Adipocyte (in vitro differentiated cells): Measurements from ENCODE around the gene NEDD4L.

ENCODE experiments used
- DNase-seq: peaks from one replicate; pipeline ENCODE4 v3.0.0-alpha.2; 2015; ENCODE audit warnings: low read depth
- H3K27me3 ChIP-seq: replicated peaks from 2 replicates; pipeline ENCODE4 v1.7.0; 2013; ENCODE audit warnings: mild to moderate bottlenecking, low read length, moderate library complexity; ENCODE audit not compliant: control insufficient read depth, insufficient read depth
- H3K36me3 ChIP-seq: 2 replicates; pipeline ENCODE4 v1.7.0; 2013; ENCODE audit warnings: low read length, mild to moderate bottlenecking, moderate library complexity; ENCODE audit not compliant: control insufficient read depth, insufficient read depth, severe bottlenecking
- H3K4me1 ChIP-seq: 2 replicates; pipeline ENCODE4 v1.7.0; 2013; ENCODE audit warnings: mild to moderate bottlenecking, low read length, moderate library complexity; ENCODE audit not compliant: control insufficient read depth, insufficient read depth
- H3K4me3 ChIP-seq: 2 replicates; pipeline ENCODE4 v1.7.0; 2013; ENCODE audit warnings: mild to moderate bottlenecking, low read length, moderate library complexity
- H3K9ac ChIP-seq: 2 replicates; pipeline ENCODE4 v1.7.0; 2013; ENCODE audit warnings: mild to moderate bottlenecking, low read length, moderate library complexity
- H3K9me3 ChIP-seq: 2 replicates; pipeline ENCODE4 v1.7.0; 2013; ENCODE audit warnings: mild to moderate bottlenecking, low read length, moderate library complexity; ENCODE audit not compliant: control insufficient read depth

The NEDD4L gene

DNA sequence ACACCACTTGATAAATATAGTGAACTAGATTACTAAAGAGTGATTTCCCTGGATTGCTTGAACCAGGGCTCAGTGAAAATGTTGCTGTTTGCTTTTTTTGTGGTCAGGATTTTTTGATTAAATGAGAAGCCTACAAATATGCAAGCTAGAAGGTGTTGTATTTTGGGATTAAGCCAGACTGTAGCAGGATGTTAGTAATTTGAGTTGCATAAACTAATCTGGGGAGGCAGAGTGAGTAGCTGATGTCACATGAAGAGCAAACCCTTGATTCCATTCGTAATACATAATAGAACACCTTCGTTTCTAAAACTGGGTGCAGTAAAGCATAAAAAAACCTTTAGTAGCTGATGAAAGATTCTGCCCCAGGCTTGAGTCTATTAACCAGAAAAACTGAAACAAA lies 32.0 kb downstream of the NEDD4L start:
- Histone ChIP-seq H3K4me3 (no peak overlapping the region), H3K27me3 (no peaks in the 10 kb centered on the region), H3K9ac (no peak overlapping the region), H3K36me3 (no peaks in the 10 kb centered on the region), H3K9me3 (no peaks in the 10 kb centered on the region), H3K4me1 (no peaks in the 10 kb centered on the region)
- DNase-seq, result peak; percentile 19

DNA sequence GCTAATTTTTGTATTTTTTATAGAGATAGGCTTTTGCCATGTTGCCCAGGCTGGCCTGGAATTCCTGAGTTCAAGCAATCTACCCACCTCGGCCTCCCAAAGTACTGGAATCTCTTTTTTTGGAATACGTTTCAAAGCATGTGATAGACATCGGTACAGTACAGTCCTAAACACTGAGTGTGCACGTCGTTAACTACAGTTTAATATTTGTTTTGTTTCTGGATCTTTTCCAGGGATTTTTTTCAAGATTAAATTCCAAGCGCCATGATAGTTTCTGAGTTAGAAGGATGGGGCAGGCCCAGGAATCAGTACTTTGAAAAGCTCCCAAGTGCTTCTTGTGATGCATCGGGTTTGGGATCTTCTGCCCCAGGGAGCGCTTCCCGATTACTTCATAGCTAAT lies 33.3 kb downstream of the NEDD4L start:
- Histone ChIP-seq H3K4me1 (no peaks in the 10 kb centered on the region), H3K9ac (no peak overlapping the region), H3K4me3 (no peak overlapping the region), H3K9me3 (no peaks in the 10 kb centered on the region), H3K27me3 (no peaks in the 10 kb centered on the region), H3K36me3 (no peaks in the 10 kb centered on the region)
- no peak for DNase-seq

DNA sequence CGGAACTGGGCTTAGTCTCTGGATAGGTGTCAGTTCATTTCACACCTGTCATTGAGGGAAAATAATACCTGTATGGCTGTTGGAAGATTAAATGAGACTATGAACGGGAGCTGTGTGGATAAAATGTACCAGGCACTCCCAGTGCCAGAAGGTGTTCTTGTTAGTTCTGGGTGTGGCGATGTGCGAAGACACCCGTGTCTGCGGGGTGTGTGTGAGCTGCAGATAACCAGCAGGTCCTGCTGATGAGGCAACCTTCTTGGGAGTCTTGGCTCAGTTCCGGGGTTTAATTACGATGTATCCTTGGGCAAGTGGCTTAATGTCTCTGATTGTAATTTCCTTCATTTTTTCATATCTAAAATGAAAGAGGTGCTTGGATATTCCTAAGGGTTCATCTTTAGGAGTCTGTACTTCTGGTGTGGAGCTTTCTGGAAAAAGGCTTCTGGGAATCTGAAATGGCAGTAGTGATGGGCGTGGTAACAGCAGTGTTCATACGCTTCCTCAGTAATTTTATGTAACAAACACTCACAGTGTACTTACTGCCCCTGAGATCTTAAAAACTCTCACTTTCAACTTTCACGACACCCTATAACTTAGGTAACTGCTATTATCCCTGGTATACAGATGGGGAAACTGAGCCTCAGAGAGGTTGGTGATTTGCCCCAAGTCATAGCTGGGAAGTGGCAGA lies 35.0 kb downstream of the NEDD4L start:
- no peak overlapping the region for H3K9ac ChIP-seq
- H3K36me3 ChIP-seq, result no peaks in the 10 kb centered on the region
- no peaks in the 10 kb centered on the region for H3K9me3 ChIP-seq
- DNase-seq, result no peak
- H3K27me3 ChIP-seq, result no peaks in the 10 kb centered on the region
- H3K4me1 ChIP-seq, result no peaks in the 10 kb centered on the region
- no peak overlapping the region for H3K4me3 ChIP-seq

DNA sequence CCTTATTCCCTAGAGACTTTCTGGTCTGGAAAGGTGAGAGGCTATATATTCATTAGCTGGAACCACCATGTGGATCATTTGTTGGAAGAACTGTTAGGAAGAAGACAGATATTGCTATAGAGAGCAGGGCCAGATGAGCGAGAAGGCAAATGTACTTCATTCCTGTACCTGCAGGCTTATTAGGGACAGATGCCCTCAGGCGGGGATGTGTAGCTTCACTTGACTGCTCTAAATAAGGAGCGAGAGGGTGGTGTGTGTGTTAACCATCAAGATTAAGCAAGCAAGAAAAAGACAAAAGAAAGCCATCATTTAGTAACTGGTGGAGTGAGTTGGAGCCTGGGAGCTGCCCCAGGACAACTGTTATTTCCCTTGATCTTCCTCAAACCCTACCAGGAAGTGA lies 36.4 kb downstream of the NEDD4L start:
- H3K9me3 ChIP-seq, result no peaks in the 10 kb centered on the region
- no peaks in the 10 kb centered on the region for H3K27me3 ChIP-seq
- DNase-seq, result no peak
- H3K4me1 ChIP-seq, result no peaks in the 10 kb centered on the region
- no peak overlapping the region for H3K9ac ChIP-seq
- H3K4me3 ChIP-seq, result no peak overlapping the region
- no peaks in the 10 kb centered on the region for H3K36me3 ChIP-seq

DNA sequence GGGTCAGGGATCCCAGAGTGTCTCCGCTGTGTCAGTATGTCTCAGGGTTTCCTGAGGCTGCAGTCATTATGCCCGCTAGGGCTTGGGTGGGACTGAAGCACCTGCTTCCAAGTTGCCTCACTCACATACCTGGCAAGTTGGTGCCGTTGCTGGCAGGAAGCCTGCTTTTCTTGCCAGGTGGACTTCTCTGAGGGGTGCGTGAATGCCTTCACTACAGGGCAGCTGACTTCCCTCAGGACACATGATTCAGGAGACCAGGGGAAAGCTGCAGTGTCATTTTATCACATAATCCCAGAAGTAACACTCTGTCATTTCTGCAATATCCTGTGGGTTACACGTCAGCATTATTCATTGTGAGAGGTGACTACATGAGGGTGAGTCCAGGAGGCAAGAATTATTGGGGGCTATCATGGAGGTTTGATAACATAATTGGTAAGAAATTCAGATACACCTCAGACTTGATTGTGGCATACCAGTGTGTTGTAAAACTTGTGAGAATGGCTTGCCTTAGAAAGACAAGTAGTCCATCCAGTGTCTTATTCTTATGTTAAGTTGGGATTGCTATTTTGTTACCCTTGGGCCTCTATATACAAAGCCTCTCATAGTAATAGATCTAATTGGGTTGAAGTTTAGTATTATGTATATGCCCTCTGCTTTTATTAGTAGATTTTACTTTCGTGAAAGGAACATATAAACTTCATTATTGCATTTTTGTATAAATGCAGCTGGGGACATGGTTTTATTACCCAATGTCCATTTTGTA lies 44.1 kb downstream of the NEDD4L start:
- DNase-seq, result no peak
- Histone ChIP-seq H3K9me3 (no peaks in the 10 kb centered on the region), H3K36me3 (no peaks in the 10 kb centered on the region), H3K4me3 (no peak overlapping the region), H3K4me1 (no peaks in the 10 kb centered on the region), H3K9ac (no peak overlapping the region), H3K27me3 (no peaks in the 10 kb centered on the region)

DNA sequence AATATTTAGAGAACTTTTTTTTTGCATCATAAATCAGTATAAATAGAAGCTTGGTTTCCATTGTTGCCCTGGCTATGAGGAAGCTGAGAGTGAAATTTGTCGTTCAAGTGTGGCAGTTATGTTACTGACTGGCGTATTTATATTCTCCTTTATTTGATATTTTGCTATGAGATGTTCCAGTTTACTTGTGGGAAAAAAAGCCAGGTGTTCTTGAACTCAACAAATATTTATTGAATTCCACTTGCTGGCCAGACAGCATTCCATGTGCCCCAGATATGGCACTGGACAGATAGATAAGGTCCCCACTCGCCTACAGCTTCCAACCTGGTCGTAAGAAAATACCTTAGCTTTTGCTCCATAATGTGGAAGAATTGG lies 44.7 kb downstream of the NEDD4L start:
- no peaks in the 10 kb centered on the region for H3K36me3 ChIP-seq
- no peaks in the 10 kb centered on the region for H3K27me3 ChIP-seq
- no peak for DNase-seq
- H3K4me1 ChIP-seq, result no peaks in the 10 kb centered on the region
- no peaks in the 10 kb centered on the region for H3K9me3 ChIP-seq
- H3K9ac ChIP-seq, result no peak overlapping the region
- no peak overlapping the region for H3K4me3 ChIP-seq

DNA sequence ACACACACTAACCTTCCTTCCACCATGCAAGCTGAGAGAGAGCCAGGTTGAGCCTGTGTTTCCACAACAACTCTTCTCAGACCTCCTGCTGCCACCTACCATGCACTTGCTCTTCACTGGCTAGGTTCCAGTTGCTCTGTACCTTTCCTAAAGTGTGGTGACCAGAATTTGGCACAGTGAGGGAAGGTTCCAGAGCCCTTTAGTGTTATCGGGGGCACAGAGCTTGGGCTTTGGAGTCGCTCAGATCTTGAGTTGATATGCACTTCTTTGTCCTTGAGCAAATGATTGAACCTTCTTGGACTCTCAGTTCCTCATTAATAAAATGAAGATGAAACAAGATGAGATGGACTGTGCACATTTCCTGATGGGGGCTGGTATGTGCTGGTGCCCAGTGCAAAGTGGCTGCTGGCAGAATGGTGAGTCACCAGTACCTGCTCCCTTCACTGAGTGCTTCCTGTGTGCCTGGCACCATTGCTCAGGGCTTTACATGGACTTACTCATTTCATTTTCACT lies 47.1 kb downstream of the NEDD4L start:
- no peak overlapping the region for H3K9ac ChIP-seq
- H3K4me1 ChIP-seq, result no peaks in the 10 kb centered on the region
- DNase-seq, result no peak
- H3K4me3 ChIP-seq, result no peak overlapping the region
- no peaks in the 10 kb centered on the region for H3K36me3 ChIP-seq
- no peaks in the 10 kb centered on the region for H3K27me3 ChIP-seq
- H3K9me3 ChIP-seq, result no peaks in the 10 kb centered on the region

DNA sequence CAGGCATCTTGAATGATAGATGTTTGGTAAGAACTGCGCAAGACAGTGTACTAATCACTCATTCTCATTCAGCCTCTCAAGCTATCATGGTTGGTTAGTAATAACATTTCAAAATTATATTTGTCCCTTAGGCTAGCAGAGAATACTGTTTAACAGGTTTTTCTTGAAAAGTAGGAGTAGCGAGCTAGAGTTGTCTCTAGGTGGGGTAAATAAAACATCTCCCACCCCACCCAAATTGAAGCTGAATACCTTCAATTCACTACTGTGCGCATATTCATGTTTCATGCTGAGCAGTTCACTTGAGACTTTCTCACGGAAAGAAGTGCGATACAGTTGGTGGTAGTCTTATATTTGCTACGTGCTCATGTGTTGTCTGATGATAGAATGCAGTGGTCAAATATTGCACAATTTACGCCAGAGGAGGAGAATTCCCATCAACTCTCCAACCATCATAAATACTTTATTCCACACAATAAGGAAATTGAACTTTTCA lies 49.3 kb downstream of the NEDD4L start:
- no peak overlapping the region for H3K4me3 ChIP-seq
- H3K27me3 ChIP-seq, result no peaks in the 10 kb centered on the region
- H3K36me3 ChIP-seq, result no peaks in the 10 kb centered on the region
- H3K9ac ChIP-seq, result no peak overlapping the region
- H3K4me1 ChIP-seq, result no peaks in the 10 kb centered on the region
- H3K9me3 ChIP-seq, result no peaks in the 10 kb centered on the region
- DNase-seq, result no peak

DNA sequence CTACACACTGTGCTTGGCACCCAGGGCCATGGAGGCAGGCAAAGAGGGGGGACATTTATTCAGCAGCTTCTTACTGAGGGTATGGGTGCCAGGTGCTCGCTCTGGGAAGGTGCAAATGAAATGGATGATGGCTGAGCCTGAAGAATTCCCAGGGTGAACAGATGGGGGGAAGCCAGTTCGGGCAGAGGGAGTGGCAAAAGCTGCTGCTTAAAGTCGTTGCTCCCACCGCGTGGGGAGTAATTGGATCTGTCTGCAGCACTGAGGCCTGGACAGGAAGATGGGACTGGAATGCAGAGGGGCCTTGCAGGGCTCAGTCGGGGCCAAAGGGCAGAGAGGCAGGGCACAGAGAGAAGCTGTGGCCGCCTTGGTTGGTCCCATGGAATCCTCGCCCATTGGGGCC lies 51.2 kb downstream of the NEDD4L start:
- Histone ChIP-seq H3K9me3 (no peaks in the 10 kb centered on the region), H3K36me3 (no peaks in the 10 kb centered on the region), H3K9ac (no peak overlapping the region), H3K4me1 (no peaks in the 10 kb centered on the region), H3K27me3 (no peaks in the 10 kb centered on the region), H3K4me3 (no peak overlapping the region)
- DNase-seq, result no peak

DNA sequence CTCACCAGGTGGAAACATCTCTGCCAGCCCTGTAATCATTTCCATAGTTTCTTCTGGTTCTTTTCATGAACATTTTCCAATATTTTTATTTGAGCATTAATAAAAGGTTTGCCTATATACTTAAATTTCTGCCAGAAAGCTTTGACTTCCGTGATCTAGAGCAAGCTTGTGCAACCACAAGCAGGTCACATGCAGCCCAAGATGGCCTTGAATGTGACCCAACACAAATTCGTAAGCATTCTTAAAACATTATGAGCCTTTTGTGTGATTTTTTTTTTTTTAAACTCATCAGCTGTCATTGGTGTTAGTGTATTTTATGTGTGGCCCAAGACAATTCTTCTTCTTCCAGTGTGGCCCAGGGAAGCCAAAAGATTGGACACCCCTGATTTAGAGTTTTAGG lies 51.6 kb downstream of the NEDD4L start:
- Histone ChIP-seq H3K27me3 (no peaks in the 10 kb centered on the region), H3K4me1 (no peaks in the 10 kb centered on the region), H3K9me3 (no peaks in the 10 kb centered on the region), H3K9ac (no peak overlapping the region), H3K36me3 (no peaks in the 10 kb centered on the region), H3K4me3 (no peak overlapping the region)
- no peak for DNase-seq

DNA sequence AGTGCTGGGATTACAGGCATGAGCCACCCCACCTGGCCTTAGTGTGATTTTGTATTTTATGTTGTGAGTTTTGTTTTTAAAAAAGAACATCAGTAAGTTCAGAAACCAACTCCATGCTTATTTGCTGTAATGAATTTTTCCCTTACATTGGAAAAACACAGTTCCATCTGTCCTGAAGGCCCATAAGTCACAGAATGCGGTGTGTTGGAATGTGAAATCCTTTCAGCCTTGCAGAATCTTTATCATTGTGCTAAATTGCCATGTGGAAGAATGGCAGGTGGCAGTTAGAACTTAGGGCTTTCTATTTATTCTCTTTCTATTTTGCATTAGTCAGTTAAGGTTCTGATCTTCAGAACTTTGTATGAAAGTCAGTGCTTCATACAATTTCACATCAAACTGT lies 52.6 kb downstream of the NEDD4L start:
- Histone ChIP-seq H3K27me3 (no peaks in the 10 kb centered on the region), H3K4me1 (no peaks in the 10 kb centered on the region), H3K36me3 (no peaks in the 10 kb centered on the region), H3K4me3 (no peak overlapping the region), H3K9me3 (no peaks in the 10 kb centered on the region), H3K9ac (no peak overlapping the region)
- no peak for DNase-seq
